SU-DHL-6 (cell line): ENCODE measurements around the gene SLC44A4.
"Not testable (repeated sequence)": the region's sequence is repeated elsewhere in the genome, so short reads cannot be mapped to it uniquely, and the experiment has no call there.

ENCODE experiments used
- CTCF ChIP-seq: fragments of 200-600 bp; sonication (generic); IDR thresholded peaks from one replicate; pipeline ENCODE4 v1.5.1; 2017; ENCODE audit warnings: antibody characterized with exemption, mild to moderate bottlenecking, low read length, moderate library complexity; ENCODE audit not compliant: insufficient read depth, poor library complexity, severe bottlenecking
- EZH2phosphoT487 ChIP-seq: fragments of 200-600 bp; sonication (generic), shearing (Covaris generic); conservative IDR thresholded peaks from 2 replicates; pipeline ENCODE4 v1.6.1; 2018; ENCODE audit warnings: mild to moderate bottlenecking, antibody characterized with exemption, low read length, moderate library complexity, mixed read lengths

- not testable (repeated sequence) for TF ChIP-seq CTCF, EZH2phosphoT487
These were observed 55.1 kb downstream of the SLC44A4 start for GRCh38 chr6:31823592-31824196.
